Cardiac fibroblast (primary cell): Measurements from ENCODE around the gene SLC17A3.

ENCODE experiments used
- DNase-seq, 2 donors: peaks; one replicate each; pipeline versions ENCODE4 v3.0.0 to v3.0.0-alpha.2; 2010; ENCODE audit warnings: low read depth in 2 of 2
- H3K4me3 ChIP-seq, 2 donors: replicated peaks in 1 of 2; 1 replicate in 1 of 2; 2 replicates in 1 of 2; pipeline ENCODE4 v1.5.1; 2011; ENCODE audit warnings: low read depth in 2 of 2, low read length in 2 of 2, mild to moderate bottlenecking in 2 of 2, moderate library complexity in 1 of 2
- CTCF ChIP-seq: IDR thresholded peaks from one replicate; pipeline ENCODE4 v1.5.1; 2011; ENCODE audit warnings: low read depth, mild to moderate bottlenecking, low read length, inconsistent platforms

The SLC17A3 gene

DNA sequence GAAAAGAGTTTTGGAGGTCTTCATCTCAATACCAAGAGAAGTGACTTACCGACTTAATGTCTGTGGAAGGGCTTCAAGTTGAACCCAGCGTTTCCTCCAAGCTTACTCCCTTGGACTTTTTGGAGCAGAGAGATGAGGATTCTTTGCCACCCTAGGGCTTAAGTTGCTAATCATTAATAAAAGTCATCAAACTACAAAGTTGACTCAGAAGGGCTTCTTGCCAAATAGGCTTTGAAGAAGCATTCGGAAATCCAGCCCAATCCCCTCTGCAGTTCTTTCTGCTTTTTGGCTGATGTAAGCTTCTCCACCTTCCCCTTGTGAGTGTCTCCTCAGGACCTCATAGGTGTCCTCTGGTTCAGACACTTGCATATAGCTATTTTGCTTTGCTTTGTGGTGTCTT lies at the start of gene SLC17A3:
SLC17A3 (minus strand) TSS at position 126 of the 400 bp plus-strand sequence. CDS start 5,856 bp downstream, outside the sequence.
- H3K4me3 ChIP-seq: no peak within 1 kb of the TSS
- no peak for DNase-seq
- TF ChIP-seq CTCF: no peak

- DNase-seq: peak; percentile 38 to 47
- no peak for TF ChIP-seq CTCF
Observed at GRCh38 chr6:25922301-25922700, 48.3 kb upstream of the SLC17A3 start.

DNA sequence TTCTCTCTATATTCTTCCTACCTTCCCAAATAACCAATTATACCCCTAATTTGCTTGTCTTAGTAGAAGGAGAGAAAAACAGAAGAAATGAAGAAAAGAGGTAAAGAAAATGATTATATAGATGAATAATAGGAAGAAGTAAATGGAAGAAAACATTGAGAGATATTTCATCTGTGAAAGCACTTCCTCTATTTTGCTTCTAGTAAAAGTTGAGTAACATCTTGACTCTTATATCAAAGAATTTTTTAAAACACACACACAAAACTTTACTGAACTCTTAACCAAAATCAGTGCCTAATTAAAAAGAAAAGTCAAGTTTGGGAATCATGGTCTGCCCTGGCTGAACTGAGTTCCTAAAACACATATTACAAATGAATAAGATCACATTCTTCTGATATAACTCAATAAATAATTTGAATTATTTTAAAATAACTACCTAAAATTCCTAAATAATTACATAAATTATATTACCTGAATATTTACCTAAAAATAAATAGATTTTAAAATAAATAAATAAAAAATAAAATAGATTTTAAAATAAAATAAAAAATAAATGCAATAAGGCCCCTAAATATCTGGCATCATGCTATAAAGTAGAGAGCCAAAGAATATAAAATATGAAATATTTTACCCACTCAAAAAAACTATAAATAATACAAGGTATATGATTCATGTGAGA lies 47.6 kb upstream of the SLC17A3 start:
- H3K4me3 ChIP-seq: no peak overlapping the region
- no peak for DNase-seq
- no peak for TF ChIP-seq CTCF

More at GRCh38 chr6:25922301-25922700, 48.3 kb upstream of the SLC17A3 start:
- no peak overlapping the region for H3K4me3 ChIP-seq

DNA sequence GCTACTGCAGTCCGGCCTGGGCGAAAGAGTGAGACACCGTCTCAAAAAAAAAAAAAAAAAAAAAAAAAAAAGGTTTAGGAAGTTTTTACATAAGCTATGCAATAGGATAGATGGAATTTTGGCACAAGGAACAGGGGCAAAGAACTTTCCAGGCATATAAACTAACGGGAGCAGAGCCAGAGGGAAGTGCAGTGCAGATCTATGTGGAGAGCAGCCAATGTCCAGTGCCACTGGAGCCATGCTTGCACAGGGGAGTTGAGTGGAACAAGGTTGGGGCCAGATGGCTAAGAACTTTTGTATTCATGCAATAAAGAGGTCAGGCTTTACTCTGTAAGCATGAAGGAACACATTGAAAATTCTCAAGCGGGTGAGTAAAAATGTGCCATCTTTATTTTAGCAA lies 45.6 kb upstream of the SLC17A3 start:
- TF ChIP-seq CTCF: no peak
- no peak overlapping the region for H3K4me3 ChIP-seq
- DNase-seq: no peak

DNA sequence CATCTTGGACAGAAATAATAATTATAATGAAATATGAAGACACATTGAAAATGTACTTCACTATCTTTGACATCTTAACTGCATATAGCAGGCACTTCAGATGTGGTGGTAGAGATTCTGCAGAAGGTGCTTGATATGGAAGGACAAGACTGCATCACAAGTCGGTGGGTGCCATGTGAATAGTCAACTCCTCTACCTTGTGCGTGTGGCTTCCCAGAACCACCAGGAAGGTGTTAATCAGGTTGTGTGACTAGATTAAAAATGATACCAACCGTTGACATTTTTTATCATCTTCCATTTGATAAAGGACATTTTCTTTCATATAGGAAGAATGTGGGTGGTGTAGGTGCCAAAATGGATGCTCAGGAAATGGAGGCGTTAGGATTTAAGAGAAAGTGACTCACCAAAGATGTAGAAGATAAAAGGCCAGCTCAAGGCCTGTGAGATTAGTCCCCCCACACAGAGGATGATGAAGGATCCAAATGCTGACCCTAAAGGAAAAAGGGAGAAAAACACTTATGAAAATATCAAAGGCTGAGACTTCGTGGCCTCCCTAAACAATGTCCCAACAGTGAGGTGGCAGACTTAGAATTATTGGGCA lies 44.1 kb upstream of the SLC17A3 start:
- DNase-seq: no peak
- H3K4me3 ChIP-seq: no peak overlapping the region
- TF ChIP-seq CTCF: no peak

GRCh38 chr6:25916789-25917490 lies 42.9 kb upstream of the SLC17A3 start:
- H3K4me3 ChIP-seq: no peak overlapping the region
- no peak for DNase-seq
- TF ChIP-seq CTCF: no peak
